HEK293T (cell line): ENCODE results near the gene SH3GL3.

Experiments used
- ARNT ChIP-seq: fragments of 450-650 bp; IDR thresholded peaks from 2 replicates; pipeline ENCODE4 v1.6.1; 2017; ENCODE audit warnings: mild to moderate bottlenecking
- BHLHE40 ChIP-seq: fragments of 450-650 bp; IDR thresholded peaks from 2 replicates; pipeline ENCODE4 v1.6.1; 2016; ENCODE audit warnings: mild to moderate bottlenecking, moderate library complexity, borderline replicate concordance
- CTBP1 ChIP-seq: fragments of 450-650 bp; IDR thresholded peaks from 2 replicates; pipeline ENCODE4 v1.6.1; 2016; ENCODE audit warnings: borderline replicate concordance
- ELF4 ChIP-seq: fragments of 450-650 bp; IDR thresholded peaks from 2 replicates; pipeline ENCODE4 v1.6.1; 2017; ENCODE audit warnings: antibody characterized with exemption
- FOXK2 ChIP-seq: fragments of 450-650 bp; IDR thresholded peaks from 2 replicates; pipeline ENCODE4 v1.6.1; 2016; ENCODE audit warnings: mild to moderate bottlenecking
- FOXM1 ChIP-seq: fragments of 450-650 bp; IDR thresholded peaks from 2 replicates; pipeline ENCODE4 v1.6.1; 2017; ENCODE audit warnings: mild to moderate bottlenecking, borderline replicate concordance
- L3MBTL2 ChIP-seq: fragments of 450-650 bp; conservative IDR thresholded peaks from 2 replicates; pipeline ENCODE4 v1.6.1; 2016; ENCODE audit warnings: mild to moderate bottlenecking
- LEF1 ChIP-seq: fragments of 450-650 bp; IDR thresholded peaks from 2 replicates; pipeline ENCODE4 v1.6.1; 2017; ENCODE audit warnings: mild to moderate bottlenecking, borderline replicate concordance
- NFRKB ChIP-seq: fragments of 450-650 bp; IDR thresholded peaks from 2 replicates; pipeline ENCODE4 v1.6.1; 2016; ENCODE audit warnings: mild to moderate bottlenecking, moderate library complexity
- PKNOX1 ChIP-seq: fragments of 450-650 bp; IDR thresholded peaks from 2 replicates; pipeline ENCODE4 v1.6.1; 2016
- SP1 ChIP-seq: fragments of 450-650 bp; IDR thresholded peaks from 2 replicates; pipeline ENCODE4 v1.6.1; 2017
- SUZ12 ChIP-seq: fragments of 450-650 bp; IDR thresholded peaks from 2 replicates; pipeline ENCODE4 v1.6.1; 2016; ENCODE audit warnings: mild to moderate bottlenecking
- ZNF384 ChIP-seq: fragments of 450-650 bp; IDR thresholded peaks from 2 replicates; pipeline ENCODE4 v1.6.1; 2016

- no peak for TF ChIP-seq NFRKB
- TF ChIP-seq SP1 = no peak
- no peak for TF ChIP-seq SUZ12
- no peak for TF ChIP-seq ELF4
- no peak for TF ChIP-seq BHLHE40
- no peak for TF ChIP-seq FOXK2
- TF ChIP-seq CTBP1 = no peak
- TF ChIP-seq L3MBTL2 = no peak
- no peak for TF ChIP-seq FOXM1
- TF ChIP-seq LEF1 = no peak
- TF ChIP-seq PKNOX1 = no peak
- TF ChIP-seq ARNT = no peak
- no peak for TF ChIP-seq ZNF384
These were observed 39.2 kb downstream of the SH3GL3 start for GRCh38 chr15:83486363-83486762.
